GM19035 (cell line): Measurements from ENCODE around the gene ZIC4.

Experiments
- ATAC-seq: cut with Tn5 transposase; IDR thresholded peaks from one replicate; pipeline ENCODE4 v1.9.1; 2021; ENCODE audit not compliant: unreplicated experiment

ZIC4 gene

DNA sequence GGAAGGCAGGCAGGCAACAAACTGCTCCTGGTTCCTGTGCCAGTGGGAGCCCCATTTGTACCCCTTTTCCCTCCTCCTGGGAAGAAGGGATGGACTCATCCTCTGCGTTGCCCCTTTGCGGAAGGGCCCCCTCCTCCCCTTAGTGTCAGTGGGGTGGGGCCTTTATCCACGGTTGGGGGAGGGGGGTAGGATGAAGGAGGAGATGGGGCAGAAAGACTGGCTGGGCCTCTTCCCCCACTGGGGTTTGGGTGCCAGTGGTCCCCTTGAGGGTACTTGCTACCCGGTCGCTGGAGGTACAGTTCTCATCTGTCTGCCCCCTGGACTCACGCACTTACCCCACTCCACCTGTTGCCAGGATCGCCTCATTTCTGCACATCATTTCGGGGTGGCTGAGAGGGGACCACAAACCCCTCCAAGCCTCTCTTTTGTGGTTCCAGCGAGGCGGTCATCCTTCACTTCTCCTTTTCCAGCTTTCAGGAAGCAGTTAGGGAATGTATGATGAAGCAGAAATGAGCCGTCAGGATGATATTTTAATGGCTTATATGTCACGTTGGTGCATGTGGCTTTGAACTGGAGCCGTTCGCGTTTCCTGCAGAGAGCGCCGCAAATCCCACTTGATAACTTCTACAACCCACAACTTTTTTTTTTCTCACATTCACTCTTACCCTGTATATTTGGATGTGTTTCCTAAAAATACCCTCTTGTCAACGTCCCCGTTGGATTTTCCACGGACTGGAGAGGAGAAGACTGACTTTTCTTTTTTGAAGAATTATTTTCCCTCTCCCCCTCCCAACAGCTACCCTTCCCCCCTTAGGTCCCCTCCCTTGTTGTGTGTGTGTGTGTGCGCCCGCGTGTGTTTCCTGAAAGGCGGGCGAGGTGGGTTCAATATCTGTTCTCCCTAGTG lies at the start of gene ZIC4:
ZIC4 (minus strand) TSS at position 516 of the 904 bp plus-strand sequence. CDS start 3,746 bp downstream, outside the sequence.
- ATAC-seq: no peak

DNA sequence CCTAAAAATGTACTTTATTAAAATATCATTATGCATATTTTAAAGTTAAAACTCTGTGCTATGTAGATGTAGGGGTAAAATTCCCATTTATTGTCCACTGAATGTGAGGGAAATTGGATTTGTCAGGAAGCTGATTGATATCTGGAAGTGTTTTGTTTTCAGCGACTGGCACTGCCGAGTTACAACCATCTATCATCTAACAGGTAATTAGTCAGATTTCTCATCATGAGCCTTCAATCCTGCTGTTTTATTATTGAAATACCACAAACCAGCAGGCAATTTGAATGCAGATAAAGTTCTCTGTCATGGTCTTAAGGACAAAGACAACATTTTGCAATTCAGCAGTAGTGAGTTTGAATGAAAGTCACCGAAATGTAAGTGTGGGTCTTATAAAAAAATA lies 43.3 kb upstream of the ZIC4 start:
- no peak for ATAC-seq

DNA sequence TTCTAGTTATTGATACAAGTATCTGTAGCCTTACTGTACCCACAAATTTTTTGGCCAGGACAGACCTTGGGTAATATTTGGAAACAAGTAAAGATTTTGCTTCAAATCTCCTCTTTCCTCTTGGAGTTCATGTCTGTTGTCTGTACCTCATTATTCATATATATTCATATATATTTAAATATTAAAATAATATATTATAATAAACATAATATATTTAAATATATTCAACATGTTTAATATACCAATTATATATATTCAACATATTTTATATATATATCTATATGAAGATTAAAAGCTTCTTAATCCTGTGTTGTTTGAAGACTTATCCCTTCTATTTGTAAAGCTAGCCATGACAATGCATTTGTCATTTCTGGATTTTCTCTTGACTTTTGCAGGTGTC lies 40.9 kb upstream of the ZIC4 start:
- ATAC-seq: no peak

GRCh38 chr3:147431751-147432150 lies 25.4 kb upstream of the ZIC4 start:
- no peak for ATAC-seq

DNA sequence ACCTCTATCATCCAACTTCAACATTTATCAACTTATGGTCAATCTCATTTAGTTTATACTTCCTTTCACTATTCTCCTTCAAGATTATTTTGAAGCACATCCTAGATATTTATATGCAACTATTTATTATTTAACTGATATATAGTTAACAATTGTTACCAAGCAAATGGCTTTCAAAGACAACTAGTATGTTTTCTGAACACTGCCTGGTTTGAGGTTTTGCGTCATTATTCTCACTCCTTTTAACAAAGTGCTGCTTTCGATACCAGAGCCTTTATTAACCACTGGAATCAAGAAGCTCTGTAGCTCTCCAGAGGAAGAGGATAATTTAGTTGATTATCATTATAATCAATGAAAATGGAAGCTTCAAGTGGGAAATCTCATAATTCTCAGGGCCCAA lies 22.4 kb upstream of the ZIC4 start:
- no peak for ATAC-seq

DNA sequence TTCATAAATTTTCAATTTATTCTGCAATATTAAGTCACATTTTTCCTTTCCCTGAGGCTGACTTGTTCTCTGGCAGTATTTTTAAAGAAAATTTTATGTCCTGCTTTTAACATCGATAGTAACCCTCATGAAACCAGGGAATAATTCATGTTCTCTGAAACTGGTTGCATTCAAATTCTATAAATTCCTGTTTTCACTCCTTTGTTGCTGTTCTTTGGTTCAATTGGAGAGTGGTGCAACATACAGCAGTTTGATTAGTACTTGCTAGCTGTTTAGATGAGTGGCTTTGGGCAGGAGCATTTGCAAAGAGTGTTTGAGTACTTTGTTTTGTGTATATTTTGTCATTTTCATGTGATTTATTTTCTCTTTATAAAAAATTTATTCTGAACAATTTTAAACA lies 22.0 kb upstream of the ZIC4 start:
- no peak for ATAC-seq

GRCh38 chr3:147427746-147428145 lies 21.4 kb upstream of the ZIC4 start:
- ATAC-seq: no peak

GRCh38 chr3:147426931-147427330 lies 20.6 kb upstream of the ZIC4 start:
- ATAC-seq: no peak

DNA sequence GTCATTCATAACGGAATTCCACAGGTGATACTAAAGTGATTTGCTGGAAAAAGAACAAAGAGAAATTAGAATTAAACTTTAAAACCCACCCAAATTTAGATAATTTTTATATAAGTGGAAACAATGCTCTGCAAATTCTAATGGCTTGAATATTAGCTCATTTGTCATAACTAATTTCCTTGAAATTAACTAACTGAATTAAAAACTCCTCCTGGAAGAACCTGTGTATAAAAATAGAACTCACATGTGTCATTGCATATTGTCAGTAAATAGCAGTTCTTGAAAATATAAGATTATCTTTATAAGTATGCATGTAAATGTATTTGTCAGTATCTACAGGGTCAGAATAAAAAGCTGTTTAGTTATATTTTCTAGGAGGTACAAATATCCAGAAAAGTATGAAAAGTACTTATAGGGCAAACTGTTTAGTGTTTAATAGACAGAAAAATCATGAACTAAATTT lies 19.1 kb upstream of the ZIC4 start:
- no peak for ATAC-seq

- ATAC-seq: no peak
Observed at GRCh38 chr3:147424581-147425387, 18.4 kb upstream of the ZIC4 start.

GRCh38 chr3:147423798-147424580 lies 17.6 kb upstream of the ZIC4 start:
- ATAC-seq: no peak

DNA sequence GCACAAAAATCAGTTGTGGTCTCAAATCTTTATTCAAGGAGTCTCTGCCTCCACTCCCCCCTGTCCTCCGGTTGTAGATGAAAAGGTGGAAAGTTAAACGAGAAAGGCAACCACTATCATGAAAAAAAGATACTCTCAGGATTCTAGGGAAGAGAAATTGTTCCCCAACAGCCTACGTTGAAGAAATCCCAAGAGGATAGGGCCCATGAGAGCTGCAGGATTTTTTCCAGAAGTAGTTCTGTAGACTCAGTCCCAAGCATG lies 17.1 kb upstream of the ZIC4 start:
- no peak for ATAC-seq

DNA sequence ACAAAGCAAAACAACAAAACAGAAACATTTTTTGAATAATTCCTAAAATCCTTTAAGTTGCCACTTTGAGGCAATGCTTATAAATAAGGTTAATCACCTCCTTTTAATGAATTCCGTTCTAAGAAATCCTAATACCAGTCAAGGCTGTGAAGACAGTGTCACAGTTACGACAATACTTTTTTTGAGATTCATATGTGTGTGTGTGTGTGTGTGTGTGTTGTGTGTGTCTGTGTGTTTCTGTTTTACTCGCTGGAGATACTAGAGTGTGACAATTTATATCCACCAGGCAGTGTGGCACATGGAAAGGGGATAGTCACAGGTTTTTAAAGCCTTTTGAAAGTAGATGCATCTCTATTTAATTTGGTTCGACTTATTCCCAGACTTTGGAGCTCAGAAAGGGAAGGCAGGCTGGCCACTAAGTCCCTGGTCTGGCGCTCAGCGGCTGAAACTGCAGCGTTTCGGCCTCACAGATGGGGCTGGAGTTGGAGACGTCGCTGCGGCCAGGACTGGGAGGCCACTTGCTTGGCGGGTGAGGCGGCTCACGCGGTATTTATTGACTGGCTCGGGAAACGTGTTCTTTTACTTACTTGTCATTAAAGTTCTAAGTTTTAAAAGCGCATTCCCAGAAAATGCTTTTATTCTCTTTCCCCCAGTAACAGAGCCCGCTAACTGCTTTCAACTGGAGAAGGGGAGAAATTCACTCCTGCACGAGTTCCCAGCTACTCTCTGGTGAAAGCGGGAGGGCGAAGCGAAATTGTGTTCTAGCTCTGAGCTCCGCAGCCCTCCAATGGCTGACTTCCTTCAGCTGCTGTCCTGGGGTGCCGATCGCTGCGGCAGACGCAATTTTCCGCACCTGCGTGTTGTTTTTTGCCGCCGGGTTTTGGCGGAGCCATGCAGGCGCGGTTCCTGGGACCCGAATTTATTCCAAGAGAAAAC lies 16.5 kb upstream of the ZIC4 start:
- ATAC-seq: no peak

- ATAC-seq: no peak
Observed at GRCh38 chr3:147422196-147422595, 15.9 kb upstream of the ZIC4 start.

- no peak for ATAC-seq
Observed at GRCh38 chr3:147421184-147421912, 15.0 kb upstream of the ZIC4 start.

DNA sequence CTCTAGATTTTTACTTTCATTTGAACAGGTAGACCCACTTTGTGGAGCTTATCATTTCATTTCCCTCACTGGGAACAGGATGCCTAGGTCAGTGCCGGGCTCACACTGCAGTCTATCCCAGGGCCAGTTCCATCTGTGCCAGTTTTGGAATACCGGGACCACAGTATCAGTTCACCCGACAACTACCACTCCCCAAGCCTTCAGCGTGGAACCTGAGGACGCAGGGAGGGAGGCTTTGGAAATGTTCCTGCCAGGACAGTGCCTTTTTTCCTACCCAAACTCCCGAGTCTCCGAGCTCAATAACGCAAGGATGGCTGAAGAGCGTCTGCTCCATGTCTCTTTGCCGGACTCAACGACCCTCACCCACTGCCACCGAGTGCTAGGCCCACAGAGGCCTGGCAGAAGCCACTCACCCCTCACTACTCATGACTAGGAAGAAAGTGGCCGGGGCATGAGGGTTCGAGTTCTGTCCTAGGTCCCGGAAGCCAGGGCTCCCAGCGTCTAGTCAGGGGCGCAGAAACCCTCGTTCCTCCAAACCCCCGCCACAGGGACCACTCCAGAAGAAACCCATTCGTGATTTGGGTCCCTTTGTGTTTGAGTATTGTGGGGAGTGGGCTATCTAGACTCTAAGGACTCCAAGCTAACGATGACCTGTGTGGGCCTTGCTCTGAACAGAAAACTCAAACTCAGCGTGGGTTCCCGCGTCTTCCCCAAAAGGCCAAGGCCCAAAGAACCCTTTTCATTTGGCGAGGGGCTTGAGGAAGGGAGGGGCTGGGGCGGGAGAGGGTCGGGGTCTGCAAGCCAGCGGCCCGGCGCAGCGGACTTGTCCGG lies 14.2 kb upstream of the ZIC4 start:
- no peak for ATAC-seq

DNA sequence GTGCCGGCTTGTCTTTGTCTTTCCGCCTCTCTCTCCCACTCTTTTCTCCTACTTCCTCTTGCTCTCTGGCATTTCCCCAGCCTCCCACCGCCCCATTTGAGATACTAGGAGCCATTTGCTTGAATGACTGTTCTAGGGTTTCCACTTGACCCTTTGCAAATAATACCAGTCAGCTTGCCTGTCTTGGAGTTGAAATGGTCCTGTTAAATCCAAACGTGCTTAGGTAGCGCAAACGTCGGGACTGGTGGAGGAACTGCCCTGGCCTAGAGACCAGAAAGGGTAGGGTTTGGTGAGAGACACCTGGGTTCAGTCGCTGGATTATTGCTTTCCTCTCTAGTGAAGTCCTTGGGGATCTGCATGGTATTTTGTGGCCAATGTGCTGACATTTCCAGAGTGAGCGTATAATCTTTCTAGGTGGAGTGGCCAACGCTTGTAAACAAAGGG lies 13.5 kb upstream of the ZIC4 start:
- no peak for ATAC-seq

DNA sequence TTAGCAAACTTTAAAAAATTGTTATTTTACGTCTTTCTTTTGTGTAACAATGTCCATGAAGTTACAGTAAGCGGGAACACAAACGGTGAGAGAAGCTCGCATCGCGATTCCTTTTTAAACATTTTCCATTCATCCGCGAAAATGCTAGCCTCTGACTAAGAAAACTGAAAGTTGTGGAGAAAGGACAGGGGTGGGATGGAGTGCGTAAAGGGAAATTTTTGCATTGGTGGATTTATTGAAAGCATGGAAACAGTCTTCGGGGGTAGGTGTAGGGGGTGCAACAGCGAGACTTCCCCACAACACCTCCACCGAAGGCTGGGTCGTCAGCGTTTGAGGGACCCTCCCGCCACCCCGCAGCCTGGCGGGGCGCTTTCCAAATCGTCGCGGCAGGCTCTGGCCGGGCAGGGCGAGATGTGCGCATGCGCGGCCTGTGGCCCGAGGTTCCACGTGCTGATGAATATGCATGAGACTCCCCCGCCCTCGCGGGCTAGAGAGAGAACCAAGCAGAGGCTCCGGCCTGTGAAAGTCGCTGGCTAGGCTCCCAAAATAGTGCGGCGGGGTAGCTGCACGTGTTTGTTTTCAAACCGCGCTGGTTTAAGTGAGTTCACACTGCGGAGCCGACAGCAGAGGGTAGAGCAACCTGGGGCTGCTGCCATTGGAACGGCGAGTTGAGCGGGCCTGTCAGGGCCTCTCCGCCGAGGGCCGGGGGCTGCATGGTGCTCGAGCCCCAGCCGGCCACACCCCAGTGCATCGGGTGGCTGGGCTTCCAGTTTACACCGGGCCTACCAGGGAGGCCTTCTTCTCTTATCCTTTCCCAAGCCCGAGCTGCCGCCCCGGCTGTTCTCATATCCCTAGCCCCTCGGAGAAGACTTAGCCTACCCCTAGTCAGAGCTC lies 12.7 kb upstream of the ZIC4 start:
- ATAC-seq: no peak
